HFFc6 (cell line): ENCODE measurements around the gene FEM1C. TPM values are rescaled to one million over a fixed set of nuclear protein-coding genes. Genes with fewer than 3 reads are reported as not detected.
A peak's percentile ranks its signal among the peaks of the same experiment; 100 is the strongest.

Experiments used
- DNase-seq: peaks from one replicate; pipeline ENCODE4 v3.0.0-alpha.2; 2018
- H3K27ac Mint-ChIP-seq: 2 replicates; pipeline ENCODE4 v1.8.0; 2020; ENCODE audit warnings: mild to moderate bottlenecking, mixed read lengths
- H3K27me3 Mint-ChIP-seq: 2 replicates; pipeline ENCODE4 v1.8.0; 2021; ENCODE audit warnings: mild to moderate bottlenecking, moderate library complexity, mixed read lengths; ENCODE audit not compliant: insufficient read depth
- H3K36me3 Mint-ChIP-seq: 2 replicates; pipeline ENCODE4 v1.8.0; 2021; ENCODE audit warnings: low read depth, mixed read lengths
- H3K4me1 Mint-ChIP-seq: 2 replicates; pipeline ENCODE4 v1.8.0; 2020; ENCODE audit warnings: low read depth, mixed read lengths
- H3K4me3 Mint-ChIP-seq: 2 replicates; pipeline ENCODE4 v1.8.0; 2020; ENCODE audit warnings: mild to moderate bottlenecking, moderate library complexity, mixed read lengths
- H3K9me3 Mint-ChIP-seq: 2 replicates; pipeline ENCODE4 v1.8.0; 2020; ENCODE audit warnings: mild to moderate bottlenecking, mixed read lengths
- total RNA-seq, 6 experiments: library from RNA; stranded (reverse); fragmentation: NEBNext Ultra II Directional; extraction: Animal tissue kit (Norgen Biotek cat#: 25700); gene quantifications; 2 replicates in 1 of 6; 3 replicates in 5 of 6; pipeline ENCODE4 v1.2.3, GENCODE V29; 2021
- TF ChIP-seq, protein P1 (sequence below): fragments of 200-600 bp; sonication (generic); IDR thresholded peaks from 2 replicates; pipeline ENCODE4 v1.5.0; 2021; ENCODE audit warnings: antibody characterized with exemption, mild to moderate bottlenecking

Gene FEM1C
- total RNA-seq, 6 experiments from 2014 or later, result 12.1 to 15.9 (median 14.9) TPM

DNA sequence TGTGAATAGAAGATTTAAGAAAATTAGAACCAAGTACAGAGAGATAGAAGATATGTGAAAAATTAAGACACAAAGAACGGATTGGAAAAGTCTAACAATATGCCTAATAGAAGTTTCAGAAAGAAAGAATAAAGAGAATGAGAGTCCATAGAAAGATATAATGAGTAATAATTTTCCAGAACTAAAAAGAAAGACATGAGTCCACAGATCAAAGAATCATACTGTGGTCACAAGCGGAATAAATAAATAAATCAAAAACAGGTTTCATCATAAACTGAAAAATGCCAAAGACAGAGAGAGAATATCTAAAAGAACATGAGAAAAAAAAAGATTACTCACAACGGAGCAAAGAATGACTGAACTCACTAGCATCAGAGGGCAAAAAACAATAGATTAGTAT, 32.9 kb downstream of the FEM1C start:
- DNase-seq, result no peak
- Mint-ChIP-seq H3K36me3 (peaks cover 24% of the 10 kb centered on the region), H3K4me3 (no peak overlapping the region), H3K9me3 (no peaks in the 10 kb centered on the region; the same call in 1 of the 2 replicates), H3K27ac (no peak overlapping the region), H3K4me1 (peaks cover 20% of the 10 kb centered on the region), H3K27me3 (no peaks in the 10 kb centered on the region; the same call in 1 of the 2 replicates)
- TF ChIP-seq, protein P1, sequence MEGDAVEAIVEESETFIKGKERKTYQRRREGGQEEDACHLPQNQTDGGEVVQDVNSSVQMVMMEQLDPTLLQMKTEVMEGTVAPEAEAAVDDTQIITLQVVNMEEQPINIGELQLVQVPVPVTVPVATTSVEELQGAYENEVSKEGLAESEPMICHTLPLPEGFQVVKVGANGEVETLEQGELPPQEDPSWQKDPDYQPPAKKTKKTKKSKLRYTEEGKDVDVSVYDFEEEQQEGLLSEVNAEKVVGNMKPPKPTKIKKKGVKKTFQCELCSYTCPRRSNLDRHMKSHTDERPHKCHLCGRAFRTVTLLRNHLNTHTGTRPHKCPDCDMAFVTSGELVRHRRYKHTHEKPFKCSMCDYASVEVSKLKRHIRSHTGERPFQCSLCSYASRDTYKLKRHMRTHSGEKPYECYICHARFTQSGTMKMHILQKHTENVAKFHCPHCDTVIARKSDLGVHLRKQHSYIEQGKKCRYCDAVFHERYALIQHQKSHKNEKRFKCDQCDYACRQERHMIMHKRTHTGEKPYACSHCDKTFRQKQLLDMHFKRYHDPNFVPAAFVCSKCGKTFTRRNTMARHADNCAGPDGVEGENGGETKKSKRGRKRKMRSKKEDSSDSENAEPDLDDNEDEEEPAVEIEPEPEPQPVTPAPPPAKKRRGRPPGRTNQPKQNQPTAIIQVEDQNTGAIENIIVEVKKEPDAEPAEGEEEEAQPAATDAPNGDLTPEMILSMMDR, result no peak

DNA sequence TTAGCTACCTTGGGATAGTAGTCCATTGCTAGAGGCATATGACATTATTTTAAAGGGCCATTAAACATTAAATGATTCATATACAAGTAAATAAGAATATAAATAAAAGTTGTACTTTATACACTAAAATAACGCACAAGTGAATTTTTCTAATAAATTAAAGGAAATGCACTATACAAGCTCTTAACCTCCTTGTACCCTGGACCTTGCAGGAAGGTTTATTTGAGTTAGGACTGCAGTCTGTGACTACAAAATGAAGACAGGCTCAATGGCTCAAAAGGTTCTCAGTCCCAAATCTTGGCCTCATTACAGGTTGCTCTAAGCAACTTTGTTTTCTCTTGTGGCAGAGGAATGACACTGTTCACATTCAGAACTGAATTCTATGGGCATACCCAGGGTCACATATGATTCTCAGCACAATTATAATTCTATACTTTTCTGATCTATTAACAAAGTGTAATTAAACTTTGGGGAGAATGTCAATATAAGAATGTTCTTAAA, 34.4 kb downstream of the FEM1C start:
- TF ChIP-seq, protein P1, result no peak
- Mint-ChIP-seq H3K4me3 (no peak overlapping the region), H3K36me3 (peaks cover 19% of the 10 kb centered on the region), H3K9me3 (no peaks in the 10 kb centered on the region; the same call in 1 of the 2 replicates), H3K27me3 (no peaks in the 10 kb centered on the region; the same call in 1 of the 2 replicates), H3K27ac (no peak overlapping the region), H3K4me1 (peaks cover 14% of the 10 kb centered on the region)
- no peak for DNase-seq

DNA sequence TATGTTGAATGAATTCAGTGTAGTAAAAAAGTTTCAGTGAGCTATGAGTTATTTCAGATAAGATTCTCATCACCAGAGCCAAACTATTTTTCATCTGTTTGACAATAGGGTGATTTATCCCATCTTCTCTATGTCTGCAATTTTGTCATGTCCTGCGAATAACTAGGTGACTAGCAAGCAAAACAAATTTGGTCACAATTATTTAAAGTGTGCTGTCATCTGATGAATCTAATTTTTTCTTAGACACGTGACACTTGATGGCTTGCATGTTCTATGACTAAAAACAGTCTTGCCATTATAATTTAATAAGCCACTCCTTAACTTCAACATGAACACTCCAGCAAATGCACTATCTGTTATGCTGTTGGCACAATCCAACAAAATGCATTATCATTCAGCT, 35.0 kb downstream of the FEM1C start:
- Mint-ChIP-seq H3K27me3 (no peaks in the 10 kb centered on the region; the same call in 1 of the 2 replicates), H3K27ac (no peak overlapping the region), H3K4me3 (no peak overlapping the region), H3K9me3 (no peaks in the 10 kb centered on the region; the same call in 1 of the 2 replicates), H3K4me1 (peaks cover 13% of the 10 kb centered on the region), H3K36me3 (peaks cover 19% of the 10 kb centered on the region)
- TF ChIP-seq, protein P1, result no peak
- DNase-seq, result no peak

DNA sequence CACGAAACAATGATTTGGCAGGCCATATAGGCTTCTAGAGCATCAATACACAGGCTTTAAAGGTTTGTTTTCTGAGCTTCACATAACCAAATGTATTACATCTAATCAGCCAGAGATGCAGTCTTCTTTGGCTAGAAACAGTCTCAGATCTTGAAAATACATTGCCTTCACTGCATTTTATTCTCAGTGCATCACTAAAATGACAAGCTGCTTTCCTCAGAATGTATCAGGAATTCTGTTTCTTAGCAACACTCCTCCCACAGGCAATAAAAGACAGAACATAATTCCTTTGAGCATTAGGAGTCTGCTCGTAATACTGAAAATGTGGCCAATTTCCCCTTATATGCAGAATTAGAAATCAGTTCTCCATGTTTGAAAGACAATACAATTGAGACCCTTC, 36.9 kb downstream of the FEM1C start:
- H3K27me3 Mint-ChIP-seq, result no peaks in the 10 kb centered on the region; the same call in none of the 2 replicates
- no peak overlapping the region for H3K4me3 Mint-ChIP-seq
- peak; percentile 83 for DNase-seq
- H3K36me3 Mint-ChIP-seq, result peaks cover 10% of the 10 kb centered on the region
- no peaks in the 10 kb centered on the region; the same call in 1 of the 2 replicates for H3K9me3 Mint-ChIP-seq
- H3K4me1 Mint-ChIP-seq, result peaks cover 8% of the 10 kb centered on the region
- H3K27ac Mint-ChIP-seq, result peak overlapping the region; percentile 80
- TF ChIP-seq, protein P1, result no peak

DNA sequence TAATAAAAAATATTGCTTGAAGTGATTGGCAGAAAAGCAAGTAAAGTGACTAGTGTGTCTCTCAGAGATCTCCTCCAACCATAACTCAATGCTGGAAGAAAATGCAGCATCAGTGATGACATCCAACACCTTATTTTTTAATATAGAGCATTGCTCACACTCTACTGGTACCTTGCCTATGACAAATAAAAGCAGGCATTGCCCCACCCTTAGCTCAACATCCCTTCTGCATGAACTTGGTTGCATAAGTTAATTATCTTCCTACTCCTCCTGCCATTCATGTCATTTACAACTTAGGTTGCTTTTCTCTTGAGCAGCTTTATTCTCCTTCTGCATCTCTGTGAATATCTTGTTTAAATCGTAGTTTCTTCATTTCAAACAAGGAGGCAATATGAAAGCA, 41.2 kb downstream of the FEM1C start:
- Mint-ChIP-seq H3K4me3 (no peak overlapping the region), H3K27me3 (peaks cover 2% of the 10 kb centered on the region), H3K27ac (no peak overlapping the region), H3K9me3 (no peaks in the 10 kb centered on the region), H3K36me3 (no peaks in the 10 kb centered on the region), H3K4me1 (peaks cover 8% of the 10 kb centered on the region)
- no peak for DNase-seq
- TF ChIP-seq, protein P1, result no peak
